Measurements from ENCODE around the gene PCDH1. TPM values are rescaled to one million over a fixed set of nuclear protein-coding genes. Genes with fewer than 3 reads are reported as not detected.

Gene PCDH1
- total and polyA plus RNA-seq, 2 of the 8 experiments (the other 6 are each of a cell fraction or from before 2014, with no cell fraction given), result 101 to 102 TPM

DNA sequence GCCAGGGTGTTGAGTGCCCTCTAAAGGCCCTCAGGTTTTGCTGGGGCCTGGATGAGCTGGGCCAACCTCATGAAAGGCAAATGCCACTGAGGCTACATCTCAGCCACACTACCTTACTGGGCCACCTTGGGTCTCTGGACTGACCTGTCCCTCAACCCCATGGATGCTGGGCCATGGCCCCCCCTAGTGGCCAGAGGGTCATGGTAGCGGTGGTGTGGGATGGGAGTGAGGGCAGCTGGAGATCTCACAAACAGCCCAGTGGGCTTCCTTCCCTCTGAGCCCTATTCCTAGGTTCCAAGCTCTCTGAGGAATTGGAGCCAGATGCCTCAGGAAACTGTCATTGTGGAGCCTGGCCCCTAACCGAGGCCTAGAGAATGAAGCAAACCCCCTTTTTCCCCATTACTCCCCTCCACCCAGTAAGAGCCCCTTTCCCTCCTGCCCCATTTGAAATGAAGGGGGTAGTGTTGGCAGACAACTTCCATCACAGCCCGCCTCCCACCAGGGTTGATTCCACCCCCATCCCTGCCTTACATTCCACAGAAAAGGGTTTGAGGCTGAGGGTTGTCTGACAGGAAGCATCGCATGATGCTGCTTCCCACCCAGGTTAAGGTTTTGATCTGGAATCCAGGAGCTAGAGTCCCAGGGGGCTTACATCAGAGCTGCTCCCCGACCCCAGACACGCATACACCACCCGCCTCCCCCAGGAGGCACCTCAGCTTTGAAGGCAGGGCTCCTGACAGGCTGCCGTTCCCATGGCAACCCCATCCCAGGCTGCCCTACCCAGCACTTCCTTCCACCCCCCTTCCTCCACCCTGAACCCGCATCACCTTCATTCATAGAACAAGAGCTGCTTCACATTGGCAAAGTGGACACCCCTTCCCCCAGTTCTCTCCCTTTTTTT is 63.9 kb downstream of the PCDH1 start:
- POLR2A ChIA-PET (ENCODE audit: partially characterized antibody), result interaction anchor here (0.8 to 14.8 kb wide), 10 partner anchors 12 to 122 kb away, joined by 3 to 160 read pairs (median 6); partner anchors contain the start of gene PCDH1
- 49% methylated on average over 6 of the region's 9 CpGs; no CpG with 5 or more reads in 1 of the 2 experiments for WGBS, 2 experiments (ENCODE audit: extremely low coverage in 1 of 2, insufficient coverage in 1 of 2, insufficient read length in 1 of 2, insufficient replicate concordance in 2 of 2, low coverage in 1 of 2, low lambda C conversion rate in 2 of 2, missing lambda C conversion rate in 1 of 2)
- Histone ChIP-seq H3K56ac (replicated peaks; ENCODE audit: insufficient read length, low read depth, low read length) (no peak overlapping the region), H2AK5ac (ENCODE audit: low read depth, low read length) (peak overlapping the region; percentile 14; the same call in 1 of the 2 replicates), H3K79me1 (ENCODE audit: low read depth, low read length) (no peaks in the 10 kb centered on the region), H3K79me2 (ENCODE audit: control insufficient read depth in 1 of 2, insufficient read depth in 2 of 2, low read length in 2 of 2) (no peaks in the 10 kb centered on the region), H3K23ac (ENCODE audit: insufficient read length) (no peak overlapping the region), H3K18ac (ENCODE audit: extremely low read depth, low read length) (peak overlapping the region; percentile 55), H2BK120ac (replicated peaks; ENCODE audit: low read depth, low read length) (peak overlapping the region; percentile 50), H2BK5ac (ENCODE audit: low read depth, low read length) (peak overlapping the region; percentile 67), H2BK12ac (ENCODE audit: low read depth, low read length) (peak overlapping the region; percentile 93; the same call in 1 of the 2 replicates), H4K91ac (replicated peaks; ENCODE audit: insufficient read length, low read length) (peak overlapping the region; percentile 81), H4K5ac (ENCODE audit: insufficient read length, low read depth, low read length) (no peak overlapping the region), H3K27ac (ENCODE audit: low read depth, low read length) (no peak overlapping the region), H2BK20ac (ENCODE audit: low read length) (peak overlapping the region; percentile 67; the same call in 1 of the 2 replicates), H3K4me1 (replicated peaks in 1 of 4; ENCODE audit: control insufficient read depth in 3 of 4, insufficient read depth in 4 of 4, low read length in 3 of 4) (peaks cover 35 to 48% (median 38%) of the 10 kb centered on the region in 4 experiments), H3K4me2 (ENCODE audit: insufficient read depth in 1 of 2, low read depth in 2 of 2, low read length in 2 of 2) (peak overlapping the region; percentile 24; a peak in 1 of 4 replicates), H3K4ac (replicated peaks; ENCODE audit: insufficient read length, low read depth, low read length) (no peak overlapping the region), H3K23me2 (ENCODE audit: low read depth, low read length) (peaks cover 10% of the 10 kb centered on the region), H3K36me3 (ENCODE audit: control insufficient read depth in 2 of 4, insufficient read depth in 4 of 4, low read length in 3 of 4) (no peaks in the 10 kb centered on the region), H4K20me1 (replicated peaks in 1 of 2; ENCODE audit: control insufficient read depth in 1 of 2, insufficient read depth in 2 of 2, low read length in 2 of 2) (no peaks in the 10 kb centered on the region), H2BK15ac (ENCODE audit: low read length) (peak overlapping the region; percentile 82), H3K9ac (replicated peaks in 1 of 4; ENCODE audit: extremely low read depth in 1 of 4, low read depth in 3 of 4, low read length in 3 of 4) (no peak overlapping the region), H4K8ac (ENCODE audit: extremely low read depth, insufficient read depth, low read length) (no peak overlapping the region), H3K27me3 (replicated peaks in 1 of 4; ENCODE audit: control insufficient read depth in 3 of 4, extremely low read depth in 1 of 4, insufficient read depth in 3 of 4, low read length in 3 of 4) (no peaks in the 10 kb centered on the region; a peak in 1 of 7 replicates), H3K14ac (ENCODE audit: insufficient read length) (no peak overlapping the region), H2AFZ (ENCODE audit: low read length) (no peak overlapping the region), H3K4me3 (ENCODE audit: extremely low read depth in 1 of 4, insufficient read depth in 2 of 4, low read depth in 3 of 4, low read length in 4 of 4) (no peak overlapping the region; a peak in 1 of 8 replicates), H3K9me3 (ENCODE audit: insufficient read depth in 2 of 2, low read depth in 1 of 2, low read length in 1 of 2) (no peaks in the 10 kb centered on the region)
- CTCF ChIA-PET (ENCODE audit: partially characterized antibody), result interaction anchor here (0.7 to 20.5 kb wide), 39 partner anchors 10 to 197 kb away, joined by 3 to 345 read pairs (median 9); partner anchors contain the start of genes PCDH1 and RNF14
- peak; percentile 73 for FAIRE-seq
- peak in 1 of 2 experiments; percentile 95 for DNase-seq (ENCODE audit: low read depth in 1 of 2, low spot score in 2 of 2)
- TF ChIP-seq ASH2L (IDR thresholded peaks at IDR 0.05; ENCODE audit: low read length), result peak; percentile 26
- no peak for TF ChIP-seq TEAD4 (IDR thresholded peaks at IDR 0.05; ENCODE audit: low read depth, low read length)
- TF ChIP-seq EP300 (IDR thresholded peaks at IDR 0.05; ENCODE audit: borderline replicate concordance in 1 of 2, low read depth in 2 of 2, low read length in 2 of 2), result no peak
- peak; percentile 46; the same call in 1 of the 2 replicates for TF ChIP-seq RBBP5 (IDR thresholded peaks at IDR 0.05; ENCODE audit: borderline replicate concordance, low read depth, low read length)
- 0 out of 2 replicates have a peak, but pooled peaks have one; percentile 58 for TF ChIP-seq TCF12 (IDR thresholded peaks at IDR 0.05; ENCODE audit: low read depth, low read length)
- TF ChIP-seq, protein P1, sequence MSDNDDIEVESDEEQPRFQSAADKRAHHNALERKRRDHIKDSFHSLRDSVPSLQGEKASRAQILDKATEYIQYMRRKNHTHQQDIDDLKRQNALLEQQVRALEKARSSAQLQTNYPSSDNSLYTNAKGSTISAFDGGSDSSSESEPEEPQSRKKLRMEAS (IDR thresholded peaks at IDR 0.05), result peak; percentile 58
- TF ChIP-seq, protein P2, sequence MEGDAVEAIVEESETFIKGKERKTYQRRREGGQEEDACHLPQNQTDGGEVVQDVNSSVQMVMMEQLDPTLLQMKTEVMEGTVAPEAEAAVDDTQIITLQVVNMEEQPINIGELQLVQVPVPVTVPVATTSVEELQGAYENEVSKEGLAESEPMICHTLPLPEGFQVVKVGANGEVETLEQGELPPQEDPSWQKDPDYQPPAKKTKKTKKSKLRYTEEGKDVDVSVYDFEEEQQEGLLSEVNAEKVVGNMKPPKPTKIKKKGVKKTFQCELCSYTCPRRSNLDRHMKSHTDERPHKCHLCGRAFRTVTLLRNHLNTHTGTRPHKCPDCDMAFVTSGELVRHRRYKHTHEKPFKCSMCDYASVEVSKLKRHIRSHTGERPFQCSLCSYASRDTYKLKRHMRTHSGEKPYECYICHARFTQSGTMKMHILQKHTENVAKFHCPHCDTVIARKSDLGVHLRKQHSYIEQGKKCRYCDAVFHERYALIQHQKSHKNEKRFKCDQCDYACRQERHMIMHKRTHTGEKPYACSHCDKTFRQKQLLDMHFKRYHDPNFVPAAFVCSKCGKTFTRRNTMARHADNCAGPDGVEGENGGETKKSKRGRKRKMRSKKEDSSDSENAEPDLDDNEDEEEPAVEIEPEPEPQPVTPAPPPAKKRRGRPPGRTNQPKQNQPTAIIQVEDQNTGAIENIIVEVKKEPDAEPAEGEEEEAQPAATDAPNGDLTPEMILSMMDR (IDR thresholded peaks at IDR 0.05; ENCODE audit: control extremely low read depth in 1 of 3, insufficient read depth in 1 of 3, low read depth in 1 of 3, low read length in 3 of 3), result peak in 2 of 3 experiments; percentile 92 to 93; a peak in 3 of 4 replicates

Data from H1 (cell line).